Measurements from ENCODE around the gene USP51. TPM values are rescaled to one million over a fixed set of nuclear protein-coding genes. Genes with fewer than 3 reads are reported as not detected.
"Not testable (repeated sequence)": the region's sequence is repeated elsewhere in the genome, so short reads cannot be mapped to it uniquely, and the experiment has no call there.

Gene USP51
- total and polyA plus RNA-seq, 2 experiments from 2014 or later = 1.4 to 7.3 TPM

DNA sequence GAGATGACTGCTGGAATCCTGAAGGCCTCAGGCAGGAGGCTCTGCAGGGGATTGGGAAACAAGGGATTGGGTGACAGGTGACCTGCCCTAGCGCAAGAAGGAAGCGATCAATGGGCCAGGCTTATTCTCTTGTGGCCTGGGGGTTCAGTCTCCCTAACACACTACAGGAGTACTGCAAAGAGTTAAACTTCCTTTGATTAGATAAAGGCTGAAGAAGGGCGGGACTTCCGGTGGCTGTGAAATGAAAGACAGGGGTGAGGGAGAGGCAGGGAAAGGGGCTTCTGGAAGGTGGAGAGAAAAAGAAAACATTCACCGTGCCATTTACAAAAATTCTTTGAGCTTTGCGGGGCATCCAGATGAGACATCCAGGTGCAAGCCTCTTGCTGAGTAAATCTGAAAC, 33.9 kb downstream of the USP51 start:
- DNase-seq (ENCODE audit: low read depth in 1 of 2, low spot score in 1 of 2); H3K36me3 ChIP-seq; H3K4me3 ChIP-seq; H3K4me1 ChIP-seq (ENCODE audit: low read depth); H3K27ac ChIP-seq; H3K9me3 ChIP-seq (ENCODE audit: low read depth); H3K27me3 ChIP-seq: not testable (repeated sequence)

DNA sequence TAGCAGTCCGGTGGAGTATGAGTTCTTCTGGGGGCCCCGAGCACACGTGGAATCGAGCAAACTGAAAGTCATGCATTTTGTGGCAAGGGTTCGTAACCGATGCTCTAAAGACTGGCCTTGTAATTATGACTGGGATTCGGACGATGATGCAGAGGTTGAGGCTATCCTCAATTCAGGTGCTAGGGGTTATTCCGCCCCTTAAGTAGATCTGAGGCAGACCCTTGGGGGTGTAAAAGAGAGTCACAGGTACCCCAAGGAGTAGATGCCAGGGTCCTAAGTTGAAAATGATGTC, 36.9 kb downstream of the USP51 start:
- peak overlapping the region; percentile 56 for H3K4me3 ChIP-seq
- H3K27ac ChIP-seq = no peak overlapping the region
- H3K4me1 ChIP-seq (ENCODE audit: low read depth) = no peaks in the 10 kb centered on the region
- H3K9me3 ChIP-seq (ENCODE audit: low read depth) = no peaks in the 10 kb centered on the region
- H3K27me3 ChIP-seq = no peaks in the 10 kb centered on the region
- DNase-seq (ENCODE audit: low read depth in 1 of 2, low spot score in 1 of 2) = no peak
- TF ChIP-seq, protein P1, sequence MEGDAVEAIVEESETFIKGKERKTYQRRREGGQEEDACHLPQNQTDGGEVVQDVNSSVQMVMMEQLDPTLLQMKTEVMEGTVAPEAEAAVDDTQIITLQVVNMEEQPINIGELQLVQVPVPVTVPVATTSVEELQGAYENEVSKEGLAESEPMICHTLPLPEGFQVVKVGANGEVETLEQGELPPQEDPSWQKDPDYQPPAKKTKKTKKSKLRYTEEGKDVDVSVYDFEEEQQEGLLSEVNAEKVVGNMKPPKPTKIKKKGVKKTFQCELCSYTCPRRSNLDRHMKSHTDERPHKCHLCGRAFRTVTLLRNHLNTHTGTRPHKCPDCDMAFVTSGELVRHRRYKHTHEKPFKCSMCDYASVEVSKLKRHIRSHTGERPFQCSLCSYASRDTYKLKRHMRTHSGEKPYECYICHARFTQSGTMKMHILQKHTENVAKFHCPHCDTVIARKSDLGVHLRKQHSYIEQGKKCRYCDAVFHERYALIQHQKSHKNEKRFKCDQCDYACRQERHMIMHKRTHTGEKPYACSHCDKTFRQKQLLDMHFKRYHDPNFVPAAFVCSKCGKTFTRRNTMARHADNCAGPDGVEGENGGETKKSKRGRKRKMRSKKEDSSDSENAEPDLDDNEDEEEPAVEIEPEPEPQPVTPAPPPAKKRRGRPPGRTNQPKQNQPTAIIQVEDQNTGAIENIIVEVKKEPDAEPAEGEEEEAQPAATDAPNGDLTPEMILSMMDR (IDR thresholded peaks at IDR 0.05; ENCODE audit: low read depth, low read length) = no peak
- no peaks in the 10 kb centered on the region for H3K36me3 ChIP-seq

DNA sequence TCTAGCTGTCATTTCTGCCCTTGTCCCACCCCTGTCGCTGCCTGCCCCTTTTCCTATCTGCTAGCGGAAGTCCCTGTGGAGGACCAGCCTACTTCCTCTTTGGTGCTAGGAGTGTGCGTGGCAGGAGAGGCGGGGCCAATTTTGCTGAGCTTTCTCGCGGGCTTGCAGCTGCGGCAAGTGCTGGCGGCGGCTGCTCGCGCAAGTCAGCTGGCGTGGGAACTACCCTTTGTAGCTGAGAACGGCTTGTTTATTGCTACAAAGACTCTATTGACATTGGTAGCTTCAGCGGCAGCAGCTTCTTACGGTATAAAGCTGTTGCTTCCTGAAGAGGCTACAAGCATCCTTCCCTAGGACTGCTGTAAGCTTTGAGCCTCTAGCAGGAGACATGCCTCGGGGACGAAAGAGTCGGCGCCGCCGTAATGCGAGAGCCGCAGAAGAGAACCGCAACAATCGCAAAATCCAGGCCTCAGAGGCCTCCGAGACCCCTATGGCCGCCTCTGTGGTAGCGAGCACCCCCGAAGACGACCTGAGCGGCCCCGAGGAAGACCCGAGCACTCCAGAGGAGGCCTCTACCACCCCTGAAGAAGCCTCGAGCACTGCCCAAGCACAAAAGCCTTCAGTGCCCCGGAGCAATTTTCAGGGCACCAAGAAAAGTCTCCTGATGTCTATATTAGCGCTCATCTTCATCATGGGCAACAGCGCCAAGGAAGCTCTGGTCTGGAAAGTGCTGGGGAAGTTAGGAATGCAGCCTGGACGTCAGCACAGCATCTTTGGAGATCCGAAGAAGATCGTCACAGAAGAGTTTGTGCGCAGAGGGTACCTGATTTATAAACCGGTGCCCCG, 37.4 kb downstream of the USP51 start, which contains the start of gene MAGEH1:
MAGEH1 (plus strand) TSS at position 138 of the 843 bp plus-strand sequence; CDS start at position 386, 248 bp downstream.
- H3K4me1 ChIP-seq (ENCODE audit: low read depth) = no peaks in the 10 kb centered on the region
- TF ChIP-seq, protein P1 (IDR thresholded peaks at IDR 0.05; ENCODE audit: low read depth, low read length) = no peak
- H3K9me3 ChIP-seq (ENCODE audit: low read depth) = no peaks in the 10 kb centered on the region
- H3K27me3 ChIP-seq = no peaks in the 10 kb centered on the region
- H3K36me3 ChIP-seq = no peaks in the 10 kb centered on the region
- H3K27ac ChIP-seq = peak within 1 kb of the TSS; percentile 65
- H3K4me3 ChIP-seq = peak within 1 kb of the TSS; percentile 56
- peak; percentile 84 to 86 for DNase-seq (ENCODE audit: low read depth in 1 of 2, low spot score in 1 of 2)

DNA sequence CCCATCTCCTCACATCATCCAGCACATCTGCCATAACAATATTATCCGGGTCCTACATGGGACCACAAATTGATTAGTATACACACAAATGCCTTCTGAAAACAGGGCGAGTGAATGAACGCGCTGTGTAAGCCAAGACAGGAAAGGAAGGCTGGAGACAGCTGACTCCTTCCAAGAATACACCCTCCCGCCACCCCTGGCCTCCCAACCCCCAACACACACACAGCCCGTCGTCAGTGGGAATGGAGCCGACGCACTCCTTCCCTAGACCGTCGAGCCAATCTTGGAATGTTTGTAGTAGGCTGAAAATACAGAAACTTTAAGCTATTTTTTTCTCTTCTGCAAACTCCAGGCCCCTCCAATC, 38.0 kb downstream of the USP51 start:
- no peaks in the 10 kb centered on the region for H3K9me3 ChIP-seq (ENCODE audit: low read depth)
- no peak for DNase-seq (ENCODE audit: low read depth in 1 of 2, low spot score in 1 of 2)
- TF ChIP-seq, protein P1 (IDR thresholded peaks at IDR 0.05; ENCODE audit: low read depth, low read length) = no peak
- H3K4me3 ChIP-seq = peak overlapping the region; percentile 56
- no peaks in the 10 kb centered on the region for H3K27me3 ChIP-seq
- H3K27ac ChIP-seq = no peak overlapping the region
- H3K36me3 ChIP-seq = no peaks in the 10 kb centered on the region
- no peaks in the 10 kb centered on the region for H3K4me1 ChIP-seq (ENCODE audit: low read depth)

DNA sequence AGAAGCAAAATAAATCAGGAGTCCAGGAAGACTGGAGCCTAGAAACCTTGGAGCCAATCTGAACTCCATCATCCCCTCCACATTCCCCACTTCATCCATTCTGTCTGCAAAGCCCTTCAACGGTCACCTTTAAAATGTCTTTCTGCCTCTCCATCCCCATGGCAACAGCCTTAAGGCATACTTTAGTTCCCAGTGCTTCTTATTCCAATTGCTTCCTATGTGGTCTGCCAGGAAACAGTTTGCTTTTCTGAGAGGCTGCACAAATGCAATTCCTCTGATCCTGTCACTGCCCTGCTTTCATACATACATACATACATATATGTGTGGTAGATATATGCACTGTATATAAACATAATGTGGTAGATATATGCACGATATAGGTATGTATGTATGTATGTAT, 38.5 kb downstream of the USP51 start:
- no peak overlapping the region for H3K4me3 ChIP-seq

DNA sequence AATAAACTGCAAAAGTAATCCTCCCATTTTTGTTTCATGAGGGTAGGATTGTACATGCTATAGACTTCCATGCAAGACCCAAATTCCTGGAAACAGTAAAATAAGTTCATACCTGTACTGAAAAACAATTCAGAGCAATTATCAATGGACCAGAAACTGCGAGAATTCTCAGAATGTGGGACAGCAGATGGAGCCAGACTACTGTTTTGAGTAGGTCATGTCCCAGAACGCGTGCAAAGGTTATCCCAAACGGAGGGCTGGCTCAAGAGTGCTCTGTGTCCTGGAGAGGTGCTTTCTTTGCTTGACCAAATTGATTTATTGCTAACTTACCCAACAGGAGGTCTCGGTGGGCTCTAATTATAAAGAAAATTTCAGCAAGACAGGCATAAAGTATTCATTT, 39.4 kb downstream of the USP51 start:
- Histone ChIP-seq H3K4me3 (no peak overlapping the region), H3K27ac (no peak overlapping the region), H3K36me3 (no peaks in the 10 kb centered on the region), H3K4me1 (ENCODE audit: low read depth) (no peaks in the 10 kb centered on the region), H3K9me3 (ENCODE audit: low read depth) (no peaks in the 10 kb centered on the region), H3K27me3 (no peaks in the 10 kb centered on the region)
- DNase-seq (ENCODE audit: low read depth in 1 of 2, low spot score in 1 of 2) = peak; percentile 21 to 23
- TF ChIP-seq, protein P1 (IDR thresholded peaks at IDR 0.05; ENCODE audit: low read depth, low read length) = peak; percentile 11

More for the DNA sequence above, 38.5 kb downstream of the USP51 start:
- DNase-seq (ENCODE audit: low read depth in 1 of 2, low spot score in 1 of 2) = peak; percentile 0 to 3
- Histone ChIP-seq H3K27me3 (no peaks in the 10 kb centered on the region), H3K4me1 (ENCODE audit: low read depth) (no peaks in the 10 kb centered on the region), H3K27ac (no peak overlapping the region), H3K36me3 (no peaks in the 10 kb centered on the region), H3K9me3 (ENCODE audit: low read depth) (no peaks in the 10 kb centered on the region)
- TF ChIP-seq, protein P1 (IDR thresholded peaks at IDR 0.05; ENCODE audit: low read depth, low read length) = no peak

DNA sequence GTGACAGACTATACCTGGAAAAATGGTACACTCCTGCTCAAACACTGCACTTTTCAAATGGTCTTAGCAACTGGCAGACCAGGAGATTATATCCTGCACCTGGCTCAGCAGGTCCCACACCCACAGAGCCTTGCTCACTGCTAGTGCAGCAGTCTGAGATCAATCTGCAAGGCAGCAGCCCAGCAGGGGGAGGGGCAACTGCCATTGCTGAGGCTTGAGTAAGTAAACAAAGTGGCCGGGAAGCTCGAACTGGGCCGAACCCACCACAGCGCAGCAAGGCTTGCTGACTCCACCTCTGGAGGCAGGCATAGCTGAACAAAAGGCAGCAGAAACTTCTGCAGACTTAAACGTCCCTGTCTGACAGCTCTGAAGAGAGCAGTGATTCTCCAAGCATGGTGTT, 46.2 kb downstream of the USP51 start:
- H3K27ac ChIP-seq; H3K4me3 ChIP-seq; DNase-seq (ENCODE audit: low read depth in 1 of 2, low spot score in 1 of 2); H3K27me3 ChIP-seq; H3K36me3 ChIP-seq; H3K9me3 ChIP-seq (ENCODE audit: low read depth); H3K4me1 ChIP-seq (ENCODE audit: low read depth): not testable (repeated sequence)

Data from cardiac muscle cell (in vitro differentiated cells and primary cell).